GM20000 (cell line): Measurements from ENCODE around the gene ATP8B1.

Source experiments
- DNase-seq: peaks from one replicate; pipeline ENCODE4 v3.0.0; 2012; ENCODE audit warnings: low spot score
- TF ChIP-seq, protein P1 (sequence below): IDR thresholded peaks from 2 replicates; pipeline ENCODE4 v1.5.1; 2012; ENCODE audit warnings: mild to moderate bottlenecking, control low read depth; ENCODE audit errors: extremely low read depth, missing control alignments

Gene ATP8B1

DNA sequence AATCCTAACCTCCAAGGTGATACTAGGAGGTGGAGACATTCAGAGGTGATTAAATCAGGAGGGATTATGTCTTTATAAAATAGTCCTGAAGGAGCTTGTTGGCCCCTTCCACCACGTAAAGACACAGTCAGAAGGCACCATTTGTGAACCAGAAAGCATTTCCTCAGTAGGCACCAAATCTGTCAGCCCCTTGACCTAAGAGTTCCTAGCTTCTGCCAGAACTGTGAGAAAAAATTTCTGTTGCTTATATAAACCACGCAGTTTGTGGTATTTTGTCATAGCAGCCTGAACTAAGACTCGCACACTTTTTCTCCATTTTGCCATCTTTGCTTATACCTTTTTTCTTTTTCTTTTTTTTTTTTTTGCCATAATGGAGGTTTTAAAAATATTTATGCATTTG lies 162.9 kb downstream of the ATP8B1 start:
- TF ChIP-seq, protein P1, sequence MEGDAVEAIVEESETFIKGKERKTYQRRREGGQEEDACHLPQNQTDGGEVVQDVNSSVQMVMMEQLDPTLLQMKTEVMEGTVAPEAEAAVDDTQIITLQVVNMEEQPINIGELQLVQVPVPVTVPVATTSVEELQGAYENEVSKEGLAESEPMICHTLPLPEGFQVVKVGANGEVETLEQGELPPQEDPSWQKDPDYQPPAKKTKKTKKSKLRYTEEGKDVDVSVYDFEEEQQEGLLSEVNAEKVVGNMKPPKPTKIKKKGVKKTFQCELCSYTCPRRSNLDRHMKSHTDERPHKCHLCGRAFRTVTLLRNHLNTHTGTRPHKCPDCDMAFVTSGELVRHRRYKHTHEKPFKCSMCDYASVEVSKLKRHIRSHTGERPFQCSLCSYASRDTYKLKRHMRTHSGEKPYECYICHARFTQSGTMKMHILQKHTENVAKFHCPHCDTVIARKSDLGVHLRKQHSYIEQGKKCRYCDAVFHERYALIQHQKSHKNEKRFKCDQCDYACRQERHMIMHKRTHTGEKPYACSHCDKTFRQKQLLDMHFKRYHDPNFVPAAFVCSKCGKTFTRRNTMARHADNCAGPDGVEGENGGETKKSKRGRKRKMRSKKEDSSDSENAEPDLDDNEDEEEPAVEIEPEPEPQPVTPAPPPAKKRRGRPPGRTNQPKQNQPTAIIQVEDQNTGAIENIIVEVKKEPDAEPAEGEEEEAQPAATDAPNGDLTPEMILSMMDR = no peak
- DNase-seq = no peak

DNA sequence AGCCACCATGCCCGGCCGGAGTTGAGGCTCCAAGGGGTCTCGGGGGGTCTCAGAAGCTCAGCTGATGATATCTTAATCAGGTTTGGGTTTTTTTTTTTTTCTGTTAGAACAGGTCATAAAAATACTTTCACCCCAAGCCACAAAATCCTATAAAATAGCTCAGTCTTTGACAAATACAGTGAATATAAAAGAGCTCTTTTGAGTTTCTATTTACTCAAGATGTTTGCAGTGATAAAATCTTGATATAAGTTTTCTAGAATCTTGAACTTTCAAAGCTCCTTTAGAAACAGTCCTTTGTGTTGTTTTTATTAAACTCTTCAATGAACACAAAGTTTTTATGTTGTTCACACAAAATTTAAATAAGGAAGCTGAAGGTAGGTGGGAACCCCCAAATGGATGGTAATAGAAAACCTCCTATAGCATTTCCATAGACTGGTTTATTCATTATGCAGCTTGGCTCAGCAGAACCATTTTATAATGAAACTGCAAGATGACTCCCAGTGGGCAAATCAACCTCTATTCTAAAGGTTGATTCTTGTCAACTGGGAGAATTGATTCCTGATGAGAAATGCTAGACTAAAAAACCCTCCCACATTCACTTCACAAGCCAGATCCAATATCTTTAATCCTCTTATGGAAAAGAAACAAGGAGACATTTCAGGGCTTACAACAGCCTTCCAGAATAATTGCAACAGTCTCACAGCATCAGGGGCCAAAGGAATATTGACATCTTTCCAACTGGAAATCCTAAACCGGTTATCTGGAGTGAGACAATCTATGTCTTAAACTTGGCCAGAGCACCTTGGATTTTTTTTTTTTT lies 167.9 kb downstream of the ATP8B1 start:
- TF ChIP-seq, protein P1 = no peak
- DNase-seq = no peak

DNA sequence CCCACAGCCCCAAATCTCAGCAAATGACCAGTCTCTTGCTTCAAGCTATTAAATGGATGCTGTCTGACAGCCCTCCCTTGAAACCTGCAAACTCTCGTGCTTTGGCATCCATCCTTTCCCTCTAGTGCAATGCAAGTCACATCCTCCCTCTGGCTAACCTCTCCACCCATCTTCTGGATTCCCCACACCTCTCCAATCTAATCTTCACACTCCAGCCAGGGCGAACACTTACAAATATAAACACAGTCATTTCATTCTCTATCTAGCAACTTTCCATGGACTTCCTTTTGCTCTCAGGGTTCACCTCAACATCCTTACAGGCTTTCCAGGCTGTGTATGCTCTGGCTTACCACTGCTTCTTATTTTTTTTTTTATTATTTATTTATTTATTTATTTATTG lies 171.4 kb downstream of the ATP8B1 start:
- TF ChIP-seq, protein P1 = no peak
- no peak for DNase-seq

- peak; percentile 71 for DNase-seq
- TF ChIP-seq, protein P1 = no peak
Observed at GRCh38 chr18:57630754-57631595, 172.1 kb downstream of the ATP8B1 start.

GRCh38 chr18:57630002-57630753 lies 172.9 kb downstream of the ATP8B1 start:
- TF ChIP-seq, protein P1 = peak; percentile 81
- peak; percentile 93 for DNase-seq

- TF ChIP-seq, protein P1 = no peak
- DNase-seq = no peak
Observed at GRCh38 chr18:57629422-57629821, 173.7 kb downstream of the ATP8B1 start.
